Breast epithelium (tissue), 3 donors: ENCODE results near the gene CD53.

Source experiments
- CTCF ChIP-seq, 3 donors: fragments of 450-650 bp; IDR thresholded peaks; one replicate each; pipeline ENCODE4 v1.5.1; 2016 to 2017; ENCODE audit warnings: antibody characterized with exemption in 3 of 3, mild to moderate bottlenecking in 3 of 3, moderate library complexity in 3 of 3
- POLR2A ChIP-seq: fragments of 450-650 bp; IDR thresholded peaks from one replicate; pipeline ENCODE4 v1.6.1; 2016; ENCODE audit warnings: antibody characterized with exemption, mild to moderate bottlenecking, moderate library complexity

GRCh38 chr1:110944806-110945205 lies 71.9 kb downstream of the CD53 start:
- TF ChIP-seq POLR2A (no peak), CTCF (IDR thresholded peaks at IDR 0.05) (no peak)
